ENCODE data around the gene SERPINA3.

SERPINA3 gene

GRCh38 chr14:94612580-94613554 is 676 bp downstream of the SERPINA3 start:
- DNase-seq (ENCODE audit: low spot score) (peak; percentile 13), FAIRE-seq (no peak)

DNA sequence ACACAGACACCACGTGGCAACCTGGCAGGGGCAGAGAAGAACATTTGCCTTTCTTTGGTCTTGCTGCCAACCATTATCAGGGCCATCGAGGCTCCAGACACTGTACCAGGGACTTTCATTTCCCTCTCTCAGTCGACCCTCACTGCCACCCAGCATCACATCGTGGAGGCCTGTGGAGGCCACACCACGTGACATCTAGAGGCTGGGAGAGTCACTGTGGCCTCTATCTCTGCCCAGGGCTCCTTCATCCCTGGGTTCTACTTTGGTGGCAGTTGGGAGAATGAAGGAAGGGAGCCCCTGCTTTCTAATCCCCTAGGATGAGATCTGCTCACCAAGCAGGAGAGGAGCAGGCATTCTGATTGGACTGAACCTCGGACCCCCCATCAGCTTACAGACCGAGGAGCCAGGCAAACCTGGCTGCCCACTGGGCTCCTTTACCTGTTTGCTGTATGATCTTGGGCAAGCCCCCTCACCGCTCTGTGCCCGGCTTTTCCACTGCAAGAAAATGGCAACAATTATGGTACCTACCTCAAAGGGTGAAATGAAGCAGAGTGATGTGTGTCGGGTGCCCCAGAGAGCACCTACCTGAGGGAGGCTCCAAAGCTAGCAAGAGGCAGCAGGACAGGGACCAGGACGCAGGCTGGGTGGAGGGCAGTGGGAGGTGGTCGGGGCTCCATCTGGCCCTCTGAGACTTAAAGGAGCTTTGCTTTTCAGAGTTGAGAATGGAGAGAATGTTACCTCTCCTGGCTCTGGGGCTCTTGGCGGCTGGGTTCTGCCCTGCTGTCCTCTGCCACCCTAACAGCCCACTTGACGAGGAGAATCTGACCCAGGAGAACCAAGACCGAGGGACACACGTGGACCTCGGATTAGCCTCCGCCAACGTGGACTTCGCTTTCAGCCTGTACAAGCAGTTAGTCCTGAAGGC is 1.8 kb downstream of the SERPINA3 start:
- DNase-seq (ENCODE audit: low spot score) (no peak), FAIRE-seq (no peak)

DNA sequence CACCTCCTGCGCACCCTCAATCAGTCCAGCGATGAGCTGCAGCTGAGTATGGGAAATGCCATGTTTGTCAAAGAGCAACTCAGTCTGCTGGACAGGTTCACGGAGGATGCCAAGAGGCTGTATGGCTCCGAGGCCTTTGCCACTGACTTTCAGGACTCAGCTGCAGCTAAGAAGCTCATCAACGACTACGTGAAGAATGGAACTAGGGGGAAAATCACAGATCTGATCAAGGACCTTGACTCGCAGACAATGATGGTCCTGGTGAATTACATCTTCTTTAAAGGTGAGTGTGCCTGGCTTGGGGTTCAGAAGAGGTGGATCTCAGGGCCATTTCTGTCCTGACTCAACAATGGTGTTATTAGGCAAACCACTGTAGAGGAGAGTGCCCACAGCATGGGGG is 2.6 kb downstream of the SERPINA3 start:
- DNase-seq (ENCODE audit: low spot score): no peak
- FAIRE-seq: no peak

DNA sequence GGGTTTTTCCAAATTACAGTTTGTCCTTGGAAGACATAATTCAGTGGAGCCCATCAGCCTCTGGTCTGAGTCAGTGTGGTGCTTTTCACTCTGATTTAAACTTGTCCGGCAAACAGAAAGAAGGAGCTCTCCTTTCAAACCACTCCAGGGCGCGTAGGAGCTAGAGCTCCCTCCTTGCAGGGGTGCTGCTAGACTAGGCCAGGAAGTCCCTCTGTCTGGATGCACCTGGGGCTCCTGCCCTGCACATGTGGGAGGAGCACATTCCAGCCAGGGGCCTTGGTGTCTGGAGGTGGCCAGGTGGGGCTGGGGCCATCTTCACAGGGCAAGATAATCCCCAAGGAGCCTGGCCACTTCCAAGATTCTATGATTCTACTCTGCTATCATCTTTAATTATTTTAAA is 3.1 kb downstream of the SERPINA3 start:
- DNase-seq (ENCODE audit: low spot score) (no peak), FAIRE-seq (no peak)

DNA sequence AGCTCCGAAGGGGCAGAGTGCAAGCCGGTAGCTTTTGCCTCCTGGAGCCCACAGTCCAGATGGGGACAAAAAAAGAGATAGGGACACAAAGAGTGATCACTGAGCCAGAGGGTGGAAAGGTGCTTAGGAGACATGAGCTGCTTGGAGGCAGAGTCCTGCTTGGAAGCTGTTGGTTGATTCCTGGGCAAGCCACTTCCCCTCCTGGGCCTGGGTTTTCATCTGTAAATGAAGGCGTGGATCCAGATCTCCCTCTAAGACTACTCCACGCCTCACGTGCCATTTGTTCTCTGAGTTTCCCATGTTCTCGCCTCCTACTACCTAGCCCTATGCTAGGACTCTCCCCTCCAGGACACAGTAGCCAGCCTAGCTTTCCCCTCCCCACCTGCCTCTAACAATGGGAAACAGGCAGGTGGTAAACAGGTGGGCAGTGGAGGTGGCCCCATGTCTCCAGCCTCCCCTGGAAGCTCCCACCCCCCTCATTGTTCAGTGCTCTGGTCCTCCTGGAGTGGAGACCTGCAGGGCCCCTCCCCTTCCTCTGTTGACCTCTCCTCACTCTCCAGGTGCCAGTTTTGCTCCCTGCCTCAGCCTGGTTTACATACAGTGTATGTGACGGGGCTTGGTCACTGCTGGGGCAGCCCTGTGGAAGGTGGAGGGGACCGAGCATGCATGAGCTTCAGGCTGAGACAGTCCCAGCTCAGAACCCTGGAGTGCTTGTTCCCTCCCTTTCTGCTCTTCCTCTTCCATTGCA is 3.8 kb downstream of the SERPINA3 start:
- FAIRE-seq (no peak), DNase-seq (ENCODE audit: low spot score) (no peak)

DNA sequence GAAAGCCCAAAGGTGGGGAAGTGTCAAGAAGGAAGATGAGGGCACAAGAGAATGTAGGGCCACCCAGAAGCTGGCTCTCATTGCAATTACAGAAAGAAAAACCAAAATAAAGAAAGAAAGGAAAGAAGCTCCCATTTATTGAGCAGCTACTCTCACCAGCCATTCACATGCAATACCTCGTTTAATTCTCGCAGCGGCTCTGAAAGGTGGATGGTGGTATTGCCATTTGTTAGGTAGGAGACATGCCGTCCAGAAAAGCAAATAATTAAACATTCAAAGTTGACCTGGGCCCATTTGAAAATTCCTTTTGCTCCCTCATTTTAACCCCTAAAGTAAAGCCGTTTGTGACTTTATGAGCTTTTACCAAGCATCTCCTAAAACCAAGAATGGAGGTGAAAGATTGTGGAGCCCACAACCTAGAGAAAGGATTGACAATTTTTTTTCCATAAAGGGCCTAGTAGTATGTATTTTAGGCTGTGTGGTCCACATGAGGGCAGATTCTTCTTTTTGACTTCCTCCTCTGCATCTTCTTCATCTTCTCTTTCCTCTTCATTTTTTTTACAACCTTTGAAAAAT is 5.3 kb downstream of the SERPINA3 start:
- DNase-seq (ENCODE audit: low spot score) (no peak), FAIRE-seq (no peak)

GRCh38 chr14:94617988-94618822 is 6.0 kb downstream of the SERPINA3 start:
- no peak for DNase-seq (ENCODE audit: low spot score)
- no peak for FAIRE-seq

- DNase-seq (ENCODE audit: low spot score) (no peak), FAIRE-seq (no peak)
Measured at GRCh38 chr14:94619297-94619696, 7.1 kb downstream of the SERPINA3 start.

DNA sequence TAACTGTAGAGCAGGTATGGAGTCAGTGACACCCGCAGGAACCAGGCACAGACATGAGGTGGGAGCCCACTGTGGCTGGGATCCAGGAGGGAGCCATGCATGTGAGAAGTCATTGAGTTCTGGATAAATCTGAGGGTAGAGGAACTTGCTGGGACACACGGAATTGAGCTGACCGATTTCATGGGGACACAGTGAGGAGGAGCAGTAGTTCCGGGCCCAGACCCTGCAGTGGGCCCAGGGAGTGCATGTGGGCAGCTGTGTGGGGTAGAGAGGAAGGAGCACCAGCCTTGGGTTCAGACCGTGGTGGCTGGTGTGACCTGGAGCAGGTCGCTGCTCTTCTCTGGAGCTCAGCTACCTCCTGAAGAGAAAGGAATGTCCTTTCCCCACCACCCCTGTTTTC is 8.4 kb downstream of the SERPINA3 start:
- DNase-seq (ENCODE audit: low spot score) (no peak), FAIRE-seq (no peak)

- no peak for DNase-seq (ENCODE audit: low spot score)
- no peak for FAIRE-seq
Measured at GRCh38 chr14:94621358-94622134, 9.4 kb downstream of the SERPINA3 start.

- no peak for FAIRE-seq
- no peak for DNase-seq (ENCODE audit: low spot score)
Measured at GRCh38 chr14:94622653-94623421, 10.6 kb downstream of the SERPINA3 start.

GRCh38 chr14:94623422-94623809 is 11.2 kb downstream of the SERPINA3 start:
- FAIRE-seq: no peak
- no peak for DNase-seq (ENCODE audit: low spot score)

DNA sequence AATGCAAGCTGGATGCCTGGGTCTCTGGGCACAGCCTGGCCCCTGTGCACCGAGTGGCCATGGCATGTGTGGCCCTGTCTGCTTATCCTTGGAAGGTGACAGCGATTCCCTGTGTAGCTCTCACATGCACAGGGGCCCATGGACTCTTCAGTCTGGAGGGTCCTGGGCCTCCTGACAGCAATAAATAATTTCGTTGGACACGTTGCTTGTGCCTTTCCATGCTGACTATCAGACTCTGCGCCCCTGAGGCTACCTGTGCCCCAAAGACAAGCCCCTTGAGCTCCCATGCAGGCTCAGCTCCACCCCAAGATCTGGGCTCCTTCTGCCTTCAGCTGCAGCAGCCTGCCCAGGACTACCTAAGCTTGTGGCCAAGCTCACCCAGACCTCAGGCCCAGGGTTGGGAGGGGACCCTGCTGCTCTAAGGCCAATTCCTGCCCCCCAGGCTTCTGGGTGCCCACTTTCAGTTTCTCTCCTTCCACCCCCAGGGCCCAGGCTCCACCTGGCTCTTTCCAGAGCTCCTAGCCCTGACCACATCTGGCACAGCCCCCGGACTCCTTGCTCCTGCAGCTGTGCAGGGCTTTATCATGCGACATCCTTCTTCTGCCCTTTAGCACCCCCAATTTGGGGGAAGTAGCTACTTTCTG is 11.8 kb downstream of the SERPINA3 start:
- FAIRE-seq (no peak), DNase-seq (ENCODE audit: low spot score) (no peak)

- no peak for DNase-seq (ENCODE audit: low spot score)
- no peak for FAIRE-seq
Measured at GRCh38 chr14:94624537-94625352, 12.6 kb downstream of the SERPINA3 start.

GRCh38 chr14:94625353-94625635 is 13.1 kb downstream of the SERPINA3 start:
- DNase-seq (ENCODE audit: low spot score) (no peak), FAIRE-seq (no peak)

- FAIRE-seq (no peak), DNase-seq (ENCODE audit: low spot score) (no peak)
Measured at GRCh38 chr14:94628578-94628977, 16.4 kb downstream of the SERPINA3 start.

DNA sequence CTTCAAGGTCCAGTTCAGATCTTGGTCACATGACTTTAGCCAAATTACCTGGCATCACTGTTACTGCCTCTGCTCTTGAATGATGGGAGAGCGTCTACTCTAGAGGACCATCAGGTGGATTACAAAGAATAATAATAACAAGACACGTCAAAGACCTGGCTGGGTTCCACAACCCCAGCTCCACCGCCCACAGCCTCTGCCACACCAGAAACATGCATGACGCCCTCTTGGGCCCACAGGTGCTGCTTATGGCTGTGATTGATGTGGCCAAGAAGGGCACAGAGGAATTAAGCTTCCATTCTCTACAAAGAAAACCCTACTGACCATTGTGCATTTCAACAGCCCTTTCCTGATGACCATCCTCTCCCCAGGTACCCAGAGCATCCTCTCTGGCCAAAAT is 18.2 kb downstream of the SERPINA3 start:
- DNase-seq (ENCODE audit: low spot score) (no peak), FAIRE-seq (no peak)

DNA sequence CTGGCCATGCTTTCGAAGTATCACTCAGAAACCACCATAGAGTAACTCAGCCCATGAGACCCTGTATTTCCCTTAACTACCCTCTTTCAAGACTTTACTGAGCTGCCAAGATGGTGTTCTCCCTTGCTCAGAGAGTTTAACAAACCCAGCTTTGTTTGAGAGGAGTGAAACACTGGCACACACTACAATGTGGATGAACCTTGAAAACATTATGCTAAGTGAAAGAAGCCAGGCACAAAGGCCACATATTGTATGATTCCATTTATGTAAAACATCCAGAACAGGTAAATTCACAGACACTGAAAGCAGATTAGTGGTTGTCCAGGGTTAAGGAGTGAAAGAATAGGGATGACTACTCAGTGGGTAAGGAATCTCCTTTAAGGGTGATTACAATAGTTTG is 18.9 kb downstream of the SERPINA3 start:
- no peak for FAIRE-seq
- no peak for DNase-seq (ENCODE audit: low spot score)
